ENCODE measurements around the gene ETS1. TPM values are rescaled to one million over a fixed set of nuclear protein-coding genes. Genes with fewer than 3 reads are reported as not detected.

Gene ETS1
- total RNA-seq, 1 donor from 2014 or later: 0.54 TPM

DNA sequence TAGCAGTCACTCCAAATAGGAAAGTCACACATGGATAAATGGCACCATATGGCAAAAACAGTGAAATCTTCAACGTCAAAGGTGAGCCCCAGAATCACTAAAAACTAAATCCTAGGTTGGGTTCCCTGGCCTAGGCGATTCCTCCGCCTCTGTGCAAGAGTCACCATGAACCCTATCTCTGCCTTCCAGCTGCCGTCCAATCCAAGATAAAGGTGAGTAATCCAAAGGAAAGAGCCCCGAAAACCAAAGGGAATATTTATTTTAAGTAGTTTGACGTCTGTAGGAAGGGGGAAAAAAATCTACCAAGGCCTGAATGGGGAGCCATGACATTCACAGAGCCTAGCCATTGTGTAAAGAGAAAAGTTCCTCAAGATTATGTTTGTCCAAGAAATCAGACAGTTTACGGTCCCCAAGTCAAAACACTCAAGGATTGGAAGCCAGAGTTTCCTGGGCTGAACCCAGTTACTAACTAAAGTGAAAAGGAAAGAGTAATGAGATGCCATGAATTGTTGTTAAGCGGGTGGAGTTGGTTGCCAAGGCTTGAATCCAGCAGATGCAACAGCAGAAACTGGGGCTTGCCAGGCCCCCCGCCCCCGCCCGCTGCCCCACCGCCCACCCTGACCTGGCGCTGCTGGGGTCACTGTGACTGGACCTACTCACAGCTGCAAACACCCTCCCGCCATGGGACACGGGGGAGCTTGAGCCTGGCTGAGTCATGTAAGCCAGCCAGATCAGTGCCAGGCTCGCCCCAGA, 39.7 kb upstream of the ETS1 start:
- DNase-seq (ENCODE audit: low spot score): no peak

DNA sequence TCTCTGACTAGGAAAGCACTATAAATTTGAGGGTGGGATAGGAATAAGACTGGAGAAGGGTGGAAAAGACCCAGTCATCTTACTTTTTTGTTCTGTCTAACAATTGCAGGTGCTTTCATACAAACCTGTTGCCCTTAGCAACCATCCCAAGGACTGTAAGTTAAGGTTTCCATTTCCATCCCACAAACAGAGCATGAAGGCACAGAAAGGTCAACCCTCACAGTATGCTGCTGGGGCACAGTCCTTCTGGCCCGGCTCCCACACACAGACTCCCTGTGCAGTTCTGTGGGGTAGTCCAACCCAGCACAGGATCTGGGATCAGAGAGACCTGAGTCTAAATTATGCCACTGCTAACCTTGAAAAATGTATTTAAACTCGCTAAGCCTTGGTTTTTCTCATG, 38.4 kb upstream of the ETS1 start:
- H3K4me3 ChIP-seq: no peak overlapping the region
- no peak overlapping the region for H3K27ac ChIP-seq
- H3F3A ChIP-seq (ENCODE audit: low read depth): no peaks in the 10 kb centered on the region
- H4K20me1 ChIP-seq (ENCODE audit: low read depth): no peaks in the 10 kb centered on the region
- peaks cover 13% of the 10 kb centered on the region for H3K27me3 Mint-ChIP-seq (ENCODE audit: insufficient read depth, low read depth)
- no peak overlapping the region for H3K4me3 Mint-ChIP-seq
- H3K27ac Mint-ChIP-seq: peak overlapping the region; percentile 67
- no peaks in the 10 kb centered on the region for H3K36me3 ChIP-seq
- no peaks in the 10 kb centered on the region for H3K36me3 Mint-ChIP-seq
- H3K27me3 ChIP-seq: peaks cover 17% of the 10 kb centered on the region
- H3K4me2 ChIP-seq: no peak overlapping the region
- no peaks in the 10 kb centered on the region for H3K79me2 ChIP-seq (ENCODE audit: low read depth)
- H3K4me1 Mint-ChIP-seq: peaks cover 37% of the 10 kb centered on the region
- H2AFZ ChIP-seq (replicated peaks): no peak overlapping the region
- no peak for DNase-seq (ENCODE audit: low spot score)
- TF ChIP-seq, protein P1, sequence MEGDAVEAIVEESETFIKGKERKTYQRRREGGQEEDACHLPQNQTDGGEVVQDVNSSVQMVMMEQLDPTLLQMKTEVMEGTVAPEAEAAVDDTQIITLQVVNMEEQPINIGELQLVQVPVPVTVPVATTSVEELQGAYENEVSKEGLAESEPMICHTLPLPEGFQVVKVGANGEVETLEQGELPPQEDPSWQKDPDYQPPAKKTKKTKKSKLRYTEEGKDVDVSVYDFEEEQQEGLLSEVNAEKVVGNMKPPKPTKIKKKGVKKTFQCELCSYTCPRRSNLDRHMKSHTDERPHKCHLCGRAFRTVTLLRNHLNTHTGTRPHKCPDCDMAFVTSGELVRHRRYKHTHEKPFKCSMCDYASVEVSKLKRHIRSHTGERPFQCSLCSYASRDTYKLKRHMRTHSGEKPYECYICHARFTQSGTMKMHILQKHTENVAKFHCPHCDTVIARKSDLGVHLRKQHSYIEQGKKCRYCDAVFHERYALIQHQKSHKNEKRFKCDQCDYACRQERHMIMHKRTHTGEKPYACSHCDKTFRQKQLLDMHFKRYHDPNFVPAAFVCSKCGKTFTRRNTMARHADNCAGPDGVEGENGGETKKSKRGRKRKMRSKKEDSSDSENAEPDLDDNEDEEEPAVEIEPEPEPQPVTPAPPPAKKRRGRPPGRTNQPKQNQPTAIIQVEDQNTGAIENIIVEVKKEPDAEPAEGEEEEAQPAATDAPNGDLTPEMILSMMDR (IDR thresholded peaks at IDR 0.05): no peak
- TF ChIP-seq EZH2phosphoT487 (IDR thresholded peaks at IDR 0.05): no peak
- no peak for TF ChIP-seq EZH2 (IDR thresholded peaks at IDR 0.05)
- no peaks in the 10 kb centered on the region for H3K9me3 ChIP-seq (ENCODE audit: low read depth)
- no peak overlapping the region for H3K9ac ChIP-seq
- H3K4me1 ChIP-seq: peaks cover 3% of the 10 kb centered on the region
- H3K9me3 Mint-ChIP-seq: no peaks in the 10 kb centered on the region

More for the DNA sequence above, 39.7 kb upstream of the ETS1 start:
- peaks cover 6% of the 10 kb centered on the region for H3K27me3 ChIP-seq
- H3K79me2 ChIP-seq (ENCODE audit: low read depth): no peaks in the 10 kb centered on the region
- H3F3A ChIP-seq (ENCODE audit: low read depth): no peaks in the 10 kb centered on the region
- no peak overlapping the region for H3K4me3 ChIP-seq
- no peaks in the 10 kb centered on the region for H4K20me1 ChIP-seq (ENCODE audit: low read depth)
- Mint-ChIP-seq H3K9me3 (no peaks in the 10 kb centered on the region), H3K27me3 (ENCODE audit: insufficient read depth, low read depth) (peaks cover 9% of the 10 kb centered on the region), H3K4me1 (peaks cover 35% of the 10 kb centered on the region), H3K36me3 (no peaks in the 10 kb centered on the region), H3K27ac (peak overlapping the region; percentile 25), H3K4me3 (no peak overlapping the region)
- TF ChIP-seq EZH2 (IDR thresholded peaks at IDR 0.05) (no peak), EZH2phosphoT487 (IDR thresholded peaks at IDR 0.05) (no peak)
- TF ChIP-seq, protein P1 (IDR thresholded peaks at IDR 0.05): no peak
- H3K36me3 ChIP-seq: no peaks in the 10 kb centered on the region
- H3K27ac ChIP-seq: no peak overlapping the region
- peaks cover 3% of the 10 kb centered on the region for H3K4me1 ChIP-seq
- no peaks in the 10 kb centered on the region for H3K9me3 ChIP-seq (ENCODE audit: low read depth)
- no peak overlapping the region for H3K9ac ChIP-seq
- no peak overlapping the region for H2AFZ ChIP-seq (replicated peaks)
- H3K4me2 ChIP-seq: no peak overlapping the region

DNA sequence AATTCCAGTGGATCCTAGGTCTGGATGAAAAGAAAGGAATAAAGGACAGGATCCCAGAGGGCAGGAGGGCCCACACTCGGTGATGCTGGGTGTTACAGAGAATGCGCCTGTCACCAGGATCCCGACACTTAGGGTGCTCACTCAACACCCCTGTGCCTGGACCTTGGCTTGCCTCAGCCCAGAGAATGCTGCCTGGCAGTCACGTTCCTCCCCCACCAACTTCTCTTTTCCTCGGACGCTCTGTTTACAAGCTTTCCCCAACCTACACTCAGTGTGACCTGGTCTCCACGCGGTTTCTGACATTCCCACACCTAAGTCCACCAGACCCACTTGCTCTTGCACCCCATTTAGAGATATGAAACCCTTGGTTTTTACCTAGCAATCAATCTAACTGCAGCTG, 38.0 kb upstream of the ETS1 start:
- no peaks in the 10 kb centered on the region for H4K20me1 ChIP-seq (ENCODE audit: low read depth)
- peaks cover 3% of the 10 kb centered on the region for H3K4me1 ChIP-seq
- Mint-ChIP-seq H3K36me3 (no peaks in the 10 kb centered on the region), H3K4me3 (no peak overlapping the region), H3K27me3 (ENCODE audit: insufficient read depth, low read depth) (peaks cover 13% of the 10 kb centered on the region), H3K9me3 (peaks cover 2% of the 10 kb centered on the region), H3K27ac (peak overlapping the region; percentile 67), H3K4me1 (peaks cover 36% of the 10 kb centered on the region)
- no peak overlapping the region for H2AFZ ChIP-seq (replicated peaks)
- H3K4me2 ChIP-seq: no peak overlapping the region
- no peak for DNase-seq (ENCODE audit: low spot score)
- H3K27ac ChIP-seq: no peak overlapping the region
- H3F3A ChIP-seq (ENCODE audit: low read depth): no peaks in the 10 kb centered on the region
- TF ChIP-seq, protein P1 (IDR thresholded peaks at IDR 0.05): no peak
- no peak for TF ChIP-seq EZH2phosphoT487 (IDR thresholded peaks at IDR 0.05)
- TF ChIP-seq EZH2 (IDR thresholded peaks at IDR 0.05): no peak
- no peak overlapping the region for H3K4me3 ChIP-seq
- H3K9me3 ChIP-seq (ENCODE audit: low read depth): no peaks in the 10 kb centered on the region
- H3K9ac ChIP-seq: no peak overlapping the region
- H3K79me2 ChIP-seq (ENCODE audit: low read depth): no peaks in the 10 kb centered on the region
- no peaks in the 10 kb centered on the region for H3K36me3 ChIP-seq
- peaks cover 22% of the 10 kb centered on the region for H3K27me3 ChIP-seq
